Upper lobe of left lung (tissue), 4 donors: ENCODE measurements around the gene PDXK.

Experiments used
- CTCF ChIP-seq, 6 experiments: fragments of 450-650 bp in 4 of 6; fragments of 200-600 bp in 2 of 6; sonication (generic) in 2 of 6; IDR thresholded peaks; one replicate each; pipeline ENCODE4 v1.5.1; 2016 to 2019; ENCODE audit warnings: antibody characterized with exemption in 6 of 6
- POLR2A ChIP-seq, 4 donors: fragments of 450-650 bp; IDR thresholded peaks; one replicate each; pipeline ENCODE4 v1.5.1; 2016 to 2017; ENCODE audit warnings: antibody characterized with exemption in 4 of 4, mild to moderate bottlenecking in 2 of 4

- no peak for TF ChIP-seq CTCF (IDR thresholded peaks at IDR 0.05)
- TF ChIP-seq POLR2A (IDR thresholded peaks at IDR 0.05) = no peak
Measured at GRCh38 chr21:43801006-43801783, 82.3 kb downstream of the PDXK start.
